HCT116 (cell line): ENCODE data around the gene IRX1. TPM values are rescaled to one million over a fixed set of nuclear protein-coding genes. Genes with fewer than 3 reads are reported as not detected.

ENCODE experiments used
- ATAC-seq: fragments of 200-7000 bp; cut with Tn5 transposase; 2 replicates; pipeline ENCODE4 v1.9.1; 2020; ENCODE audit warnings: mild to moderate bottlenecking, moderate library complexity
- BruUV-seq: library from RNA; stranded (reverse); fragments of 400-500 nt; replicated peaks from 2 replicates; lab custom pipeline; 2021; lab: Mats Ljungman, UMichigan
- CTCF ChIA-PET: fragments of 300-600 bp; sonication (Branson Sonifier 250); formaldehyde crosslinking; loops from one replicate; lab custom pipeline; 2021; ENCODE audit warnings: antibody characterized with exemption; lab: Charles Lee
- POLR2A ChIA-PET: fragments of 300-600, 350-600 bp; sonication (Branson Sonifier 250); formaldehyde crosslinking; loops from one replicate; lab custom pipeline; 2021; ENCODE audit warnings: antibody characterized with exemption; lab: Charles Lee
- RAD21 ChIA-PET, 2 experiments: fragments of 300-600 bp; sonication (Branson Sonifier 250); formaldehyde crosslinking; loops; one replicate each; lab custom pipeline; 2023; ENCODE audit warnings: low total read pairs in 2 of 2; ENCODE audit not compliant: uncharacterized antibody in 2 of 2, unreplicated experiment in 2 of 2, low non-redundant PET in 1 of 2; lab: Charles Lee
- DNase-seq: peaks from one replicate; pipeline ENCODE4 v3.0.0-alpha.2; 2010; ENCODE audit warnings: low read depth, low spot score
- H2AFZ ChIP-seq: fragments of 200-600 bp; shearing (Covaris generic), sonication (generic); 2 replicates; pipeline ENCODE4 v1.6.1; 2017; ENCODE audit warnings: low read depth, mixed run types, mixed read lengths, antibody characterized with exemption, low read length; ENCODE audit not compliant: poor library complexity, severe bottlenecking
- H3K27ac ChIP-seq: 2 replicates; pipeline ENCODE4 v1.5.1; 2012; ENCODE audit warnings: low read depth, low read length
- H3K27me3 ChIP-seq: fragments of 200-600 bp; sonication (generic); 2 replicates; pipeline ENCODE4 v1.6.1; 2016; ENCODE audit warnings: mixed run types, low read length, mixed read lengths; ENCODE audit not compliant: insufficient read depth
- H3K36me3 ChIP-seq, 2 experiments: fragments of 200-500 bp in 1 of 2; fragments of 200-600 bp in 1 of 2; sonication (Bioruptor generic) in 1 of 2; sonication (generic) in 1 of 2; 2 replicates each; pipeline versions ENCODE4 v1.5.1 to v1.6.1; 2014 to 2016; ENCODE audit warnings: low read length in 2 of 2, inconsistent platforms in 1 of 2, mixed read lengths in 1 of 2, mixed run types in 1 of 2; ENCODE audit not compliant: insufficient read depth in 2 of 2, control insufficient read depth in 1 of 2
- H3K4me1 ChIP-seq, 2 experiments: fragments of 200-600 bp in 1 of 2; sonication (generic) in 1 of 2; 2 replicates each; pipeline versions ENCODE4 v1.5.1 to v1.6.1; 2012 to 2017; ENCODE audit warnings: low read length in 2 of 2, inconsistent platforms in 1 of 2, mild to moderate bottlenecking in 1 of 2, mixed read lengths in 1 of 2, mixed run types in 1 of 2, moderate library complexity in 1 of 2; ENCODE audit not compliant: insufficient read depth in 2 of 2, control insufficient read depth in 1 of 2
- H3K4me2 ChIP-seq: fragments of 200-600 bp; sonication (generic); 2 replicates; pipeline ENCODE4 v1.6.1; 2017; ENCODE audit warnings: mixed run types, low read length, mixed read lengths
- H3K4me3 ChIP-seq, 2 experiments: fragments of 200-600 bp in 1 of 2; sonication (generic) in 1 of 2; replicated peaks in 1 of 2; 2 replicates each; pipeline ENCODE4 v1.5.1; 2011 to 2016; ENCODE audit warnings: low read length in 2 of 2, control low read depth in 1 of 2, low read depth in 1 of 2, mild to moderate bottlenecking in 1 of 2, mixed read lengths in 1 of 2, mixed run types in 1 of 2
- H3K79me2 ChIP-seq: fragments of 200-600 bp; sonication (generic); 2 replicates; pipeline ENCODE4 v1.6.1; 2017; ENCODE audit warnings: mild to moderate bottlenecking, mixed run types, low read length, moderate library complexity, mixed read lengths; ENCODE audit not compliant: insufficient read depth
- H3K9ac ChIP-seq: fragments of 200-600 bp; sonication (generic); 2 replicates; pipeline ENCODE4 v1.6.1; 2016; ENCODE audit warnings: low read length, mixed read lengths
- H3K9me2 ChIP-seq: fragments of 200-600 bp; sonication (generic), shearing (Covaris generic); 2 replicates; pipeline ENCODE4 v1.6.1; 2017; ENCODE audit warnings: mixed run types, mild to moderate bottlenecking, moderate library complexity; ENCODE audit not compliant: insufficient read depth
- H3K9me3 ChIP-seq, 2 experiments: fragments of 200-500 bp in 1 of 2; fragments of 200-600 bp in 1 of 2; sonication (Bioruptor generic) in 1 of 2; sonication (generic) in 1 of 2; 2 replicates each; pipeline ENCODE4 v1.6.1; 2014 to 2017; ENCODE audit warnings: low read length in 2 of 2, mixed read lengths in 2 of 2, inconsistent platforms in 1 of 2, low read depth in 1 of 2, mild to moderate bottlenecking in 1 of 2, mixed run types in 1 of 2, moderate library complexity in 1 of 2; ENCODE audit not compliant: control insufficient read depth in 1 of 2, insufficient read depth in 1 of 2
- H4K20me1 ChIP-seq: fragments of 200-600 bp; sonication (generic), shearing (Covaris generic); 2 replicates; pipeline ENCODE4 v1.6.1; 2017; ENCODE audit warnings: mixed run types, mild to moderate bottlenecking, moderate library complexity; ENCODE audit not compliant: insufficient read depth
- ATF3 ChIP-seq: IDR thresholded peaks from 2 replicates; pipeline ENCODE4 v1.6.1; 2012
- CBX3 ChIP-seq: IDR thresholded peaks from 2 replicates; pipeline ENCODE4 v1.6.1; 2012; ENCODE audit warnings: low read depth
- CEBPB ChIP-seq: IDR thresholded peaks from 2 replicates; pipeline ENCODE4 v1.6.1; 2012; ENCODE audit warnings: low read depth
- CTCF ChIP-seq, 3 experiments: fragments of 200-600 bp in 1 of 3; sonication (generic) in 1 of 3; IDR thresholded peaks in 2 of 3; conservative IDR thresholded peaks in 1 of 3; 2 replicates each; pipeline ENCODE4 v1.5.1; 2012 to 2017; ENCODE audit warnings: low read depth in 2 of 3, low read length in 2 of 3, antibody characterized with exemption in 1 of 3, borderline replicate concordance in 1 of 3, control low read depth in 1 of 3, mild to moderate bottlenecking in 1 of 3, mixed read lengths in 1 of 3, mixed run types in 1 of 3, moderate library complexity in 1 of 3; ENCODE audit not compliant: insufficient read depth in 1 of 3
- EGR1 ChIP-seq: IDR thresholded peaks from 2 replicates; pipeline ENCODE4 v1.6.1; 2012; ENCODE audit warnings: low read depth
- ELF1 ChIP-seq: IDR thresholded peaks from 2 replicates; pipeline ENCODE4 v1.6.1; 2012; ENCODE audit warnings: low read depth, borderline replicate concordance
- EZH2 ChIP-seq: fragments of 200-600 bp; sonication (generic); IDR thresholded peaks from 2 replicates; pipeline ENCODE4 v1.6.1; 2017; ENCODE audit warnings: antibody characterized with exemption, mixed run types
- EZH2phosphoT487 ChIP-seq: fragments of 200-600 bp; IDR thresholded peaks from 2 replicates; pipeline ENCODE4 v1.6.1; 2018; ENCODE audit warnings: antibody characterized with exemption, borderline replicate concordance
- FOSL1 ChIP-seq: IDR thresholded peaks from 2 replicates; pipeline ENCODE4 v1.6.1; 2012; ENCODE audit warnings: low read depth
- JUND ChIP-seq: IDR thresholded peaks from 2 replicates; pipeline ENCODE4 v1.6.1; 2012
- MAX ChIP-seq: IDR thresholded peaks from 2 replicates; pipeline ENCODE4 v1.6.1; 2012
- POLR2A ChIP-seq: IDR thresholded peaks from 2 replicates; pipeline ENCODE4 v1.7.0; 2011; ENCODE audit warnings: borderline replicate concordance; ENCODE audit not compliant: insufficient read depth, insufficient read length; ENCODE audit errors: extremely low read depth
- POLR2AphosphoS5 ChIP-seq: IDR thresholded peaks from 2 replicates; pipeline ENCODE4 v1.6.1; 2011; ENCODE audit warnings: mild to moderate bottlenecking, low read depth, low read length, moderate library complexity
- RAD21 ChIP-seq: IDR thresholded peaks from 2 replicates; pipeline ENCODE4 v1.6.1; 2012; ENCODE audit warnings: low read depth, mild to moderate bottlenecking
- SIN3A ChIP-seq: IDR thresholded peaks from 2 replicates; pipeline ENCODE4 v1.6.1; 2012; ENCODE audit warnings: low read depth
- SP1 ChIP-seq: IDR thresholded peaks from 2 replicates; pipeline ENCODE4 v1.6.1; 2012; ENCODE audit warnings: low read depth
- SRF ChIP-seq: IDR thresholded peaks from 2 replicates; pipeline ENCODE4 v1.6.1; 2012; ENCODE audit warnings: low read depth
- TCF7L2 ChIP-seq: IDR thresholded peaks from 2 replicates; pipeline ENCODE4 v1.7.0; 2011; ENCODE audit warnings: borderline replicate concordance, inconsistent platforms; ENCODE audit not compliant: insufficient read depth, insufficient read length; ENCODE audit errors: extremely low read depth
- YY1 ChIP-seq: IDR thresholded peaks from 2 replicates; pipeline ENCODE4 v1.6.1; 2011; ENCODE audit warnings: low read length, low read depth, moderate library complexity, mild to moderate bottlenecking; ENCODE audit not compliant: insufficient replicate concordance; ENCODE audit errors: extremely low read depth
- ZBTB33 ChIP-seq: IDR thresholded peaks from 2 replicates; pipeline ENCODE4 v1.6.1; 2011; ENCODE audit warnings: mild to moderate bottlenecking, low read length, moderate library complexity; ENCODE audit not compliant: insufficient replicate concordance; ENCODE audit errors: extremely low read depth
- ZFX ChIP-seq: fragments of 450-650 bp; IDR thresholded peaks from 2 replicates; pipeline ENCODE4 v1.6.1; 2017
- ZNF274 ChIP-seq: fragments of 200-500 bp; sonication (Bioruptor generic); IDR thresholded peaks from 2 replicates; pipeline ENCODE4 v1.6.1; 2014; ENCODE audit warnings: mild to moderate bottlenecking, low read depth, low read length, inconsistent platforms
- intact Hi-C: fragments of 100-400 bp; cut with micrococcal nuclease; formaldehyde crosslinking; loops from 2 replicates; pipeline ENCODE4 v1.10.0; 2022
- total RNA-seq: library from RNA; stranded (reverse); gene quantifications from one replicate; pipeline ENCODE4 v1.2.1, GENCODE V29; 2021; ENCODE audit not compliant: unreplicated experiment

Gene IRX1
- total RNA-seq, 1 experiment from 2014 or later: not detected

- TF ChIP-seq ELF1 (no peak), CBX3 (no peak), FOSL1 (no peak), SP1 (no peak), TCF7L2 (no peak), EGR1 (no peak), RAD21 (no peak), YY1 (no peak), POLR2AphosphoS5 (no peak), EZH2phosphoT487 (no peak), ZFX (no peak)
- TF ChIP-seq, all 23 proteins: peak for 0
Observed at GRCh38 chr5:3609120-3609681, 13.6 kb downstream of the IRX1 start (continued).

- Histone ChIP-seq H3K36me3 (no peaks in the 10 kb centered on the region), H4K20me1 (no peaks in the 10 kb centered on the region), H3K4me3 (no peak overlapping the region), H3K4me1 (no peaks in the 10 kb centered on the region), H3K9me2 (no peaks in the 10 kb centered on the region), H3K27ac (no peak overlapping the region), H3K27me3 (no peaks in the 10 kb centered on the region), H3K9me3 (peaks cover 13 to 18% of the 10 kb centered on the region in 2 experiments; a peak in 2 of 4 replicates), H3K4me2 (no peak overlapping the region), H3K9ac (no peak overlapping the region), H3K79me2 (no peaks in the 10 kb centered on the region), H2AFZ (no peak overlapping the region)
- no peak for ATAC-seq
- ChIA-PET CTCF (no interaction called here), POLR2A (no interaction called here), RAD21 (no interaction called here)
- no peak for DNase-seq
- TF ChIP-seq CBX3 (no peak), ZNF274 (no peak), ELF1 (no peak), ZBTB33 (no peak), CEBPB (no peak), POLR2AphosphoS5 (no peak), JUND (no peak), MAX (no peak), ATF3 (no peak), POLR2A (no peak), EGR1 (no peak), CTCF (IDR thresholded peaks at IDR 0.05 in 2 of 3, conservative IDR thresholded peaks at IDR 0.05 in 1 of 3; ENCODE audit: borderline replicate concordance in 1 of 3, insufficient read depth in 1 of 3, low read depth in 2 of 3, low read length in 2 of 3) (no peak), TCF7L2 (no peak), EZH2 (no peak), SIN3A (no peak), SRF (no peak)
- intact Hi-C loops: no loop called here
- BruUV-seq: no TSS peak
Observed at GRCh38 chr5:3612591-3613042, 17.0 kb downstream of the IRX1 start.
